HG02981 (cell line): ENCODE results near the gene CETP.
"Not testable (repeated sequence)": the region's sequence is repeated elsewhere in the genome, so short reads cannot be mapped to it uniquely, and the experiment has no call there.

Experiments
- ATAC-seq: cut with Tn5 transposase; IDR thresholded peaks from one replicate; pipeline ENCODE4 v1.9.1; 2021; ENCODE audit warnings: mild to moderate bottlenecking, moderate library complexity; ENCODE audit not compliant: unreplicated experiment

CETP gene

GRCh38 chr16:56995136-56995805 is 33.5 kb downstream of the CETP start:
- no peak for ATAC-seq

GRCh38 chr16:56997264-56997663 is 35.5 kb downstream of the CETP start:
- no peak for ATAC-seq

GRCh38 chr16:56997931-56998330 is 36.2 kb downstream of the CETP start:
- ATAC-seq: no peak

GRCh38 chr16:56998352-56998751 is 36.6 kb downstream of the CETP start:
- no peak for ATAC-seq

- ATAC-seq: no peak
Observed at GRCh38 chr16:56998861-56999260, 37.1 kb downstream of the CETP start.

GRCh38 chr16:56999409-57000270 is 37.9 kb downstream of the CETP start:
- no peak for ATAC-seq

- ATAC-seq: peak; percentile 59
Observed at GRCh38 chr16:57000271-57001025, 38.7 kb downstream of the CETP start.

GRCh38 chr16:57001026-57001679 is 39.4 kb downstream of the CETP start:
- no peak for ATAC-seq

- ATAC-seq: no peak
Observed at GRCh38 chr16:57003439-57004386, 42.0 kb downstream of the CETP start.

- no peak for ATAC-seq
Observed at GRCh38 chr16:57004387-57005250, 42.9 kb downstream of the CETP start.

GRCh38 chr16:57005597-57005996 is 43.8 kb downstream of the CETP start:
- ATAC-seq: not testable (repeated sequence)

GRCh38 chr16:57007050-57007449 is 45.3 kb downstream of the CETP start:
- no peak for ATAC-seq

- ATAC-seq: no peak
Observed at GRCh38 chr16:57007530-57007929, 45.8 kb downstream of the CETP start.

- no peak for ATAC-seq
Observed at GRCh38 chr16:57008440-57008839, 46.7 kb downstream of the CETP start.

GRCh38 chr16:57009643-57010170 is 48.0 kb downstream of the CETP start:
- ATAC-seq: no peak

- no peak for ATAC-seq
Observed at GRCh38 chr16:57012353-57012752, 50.6 kb downstream of the CETP start.

- ATAC-seq: no peak
Observed at GRCh38 chr16:57013229-57013628, 51.5 kb downstream of the CETP start.

GRCh38 chr16:57013902-57014301 is 52.2 kb downstream of the CETP start:
- ATAC-seq: no peak

GRCh38 chr16:57016301-57016700 is 54.6 kb downstream of the CETP start:
- ATAC-seq: no peak
